ENCODE measurements around the gene CCDC82.
"Not testable (repeated sequence)": the region's sequence is repeated elsewhere in the genome, so short reads cannot be mapped to it uniquely, and the experiment has no call there.

The CCDC82 gene

DNA sequence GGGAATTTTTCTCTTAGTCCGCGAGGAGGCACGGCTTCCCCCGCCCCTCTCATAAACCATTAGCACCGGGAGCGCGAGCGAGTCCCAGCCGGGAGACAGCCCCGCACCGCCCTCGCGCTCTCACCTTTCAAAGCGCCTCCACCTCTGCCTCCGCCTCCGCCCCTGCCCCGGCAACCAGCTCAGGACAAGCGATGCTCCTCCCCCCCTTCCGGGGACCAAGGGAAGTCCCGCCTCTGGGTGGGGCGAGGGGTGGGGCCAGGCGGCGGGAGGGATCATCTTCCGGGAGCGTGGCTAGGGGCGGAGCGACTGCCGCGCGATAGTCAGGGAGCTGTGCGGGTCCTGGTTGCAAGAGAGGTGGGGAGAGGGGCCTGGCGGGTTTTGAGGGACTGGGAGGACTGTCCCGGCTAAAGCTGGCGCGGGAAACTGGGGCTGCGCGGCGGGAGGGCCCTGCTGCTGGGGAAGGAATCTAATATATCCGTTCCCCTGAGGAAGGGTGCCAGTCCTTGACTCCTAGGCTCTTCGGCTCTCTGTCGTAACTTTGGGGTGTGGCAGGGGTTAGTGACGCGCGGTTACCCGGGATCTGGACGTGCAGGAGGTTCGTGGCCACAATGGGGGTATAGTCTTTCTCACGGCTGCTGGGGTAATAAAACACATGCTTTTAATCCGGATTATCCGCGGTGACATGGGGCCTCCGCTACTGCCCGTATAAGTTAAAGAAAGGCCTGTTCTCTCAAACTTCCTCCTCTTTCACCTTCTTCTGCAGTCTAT lies at the start of gene CCDC82, which contains the start of gene JRKL:
Gene CCDC82, minus strand, starts transcription at position 193 of the 768 bp plus-strand sequence. CDS start 5,165 bp downstream, outside the sequence.
Gene JRKL, plus strand, starts transcription at position 294 of the 768 bp plus-strand sequence. CDS start 637 bp downstream, outside the sequence.
- peak; percentile 91 to 97 for DNase-seq

- DNase-seq: not testable (repeated sequence)
Measured at GRCh38 chr11:96432654-96433053, 42.9 kb upstream of the CCDC82 start.

- no peak for DNase-seq
Measured at GRCh38 chr11:96430668-96431067, 41.0 kb upstream of the CCDC82 start.

DNA sequence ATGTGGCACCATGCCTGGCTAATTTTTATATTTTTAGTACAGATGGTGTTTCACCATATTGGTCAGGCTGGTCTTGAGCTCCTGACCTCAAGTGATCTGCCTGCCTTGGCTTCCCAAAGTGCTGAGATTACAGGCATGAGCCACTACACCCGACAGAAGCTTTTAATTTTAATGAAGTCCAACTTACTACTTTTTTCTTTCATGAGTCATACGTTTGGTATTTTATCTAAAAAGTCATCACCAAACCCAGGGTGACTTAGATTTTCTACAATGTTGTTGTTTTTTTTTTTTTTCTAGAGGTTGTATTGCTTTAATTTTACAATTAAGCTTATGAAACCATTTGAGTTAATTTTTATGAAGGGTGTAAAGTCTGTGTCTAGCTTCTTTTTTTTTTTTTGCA lies 35.0 kb upstream of the CCDC82 start:
- DNase-seq: no peak

DNA sequence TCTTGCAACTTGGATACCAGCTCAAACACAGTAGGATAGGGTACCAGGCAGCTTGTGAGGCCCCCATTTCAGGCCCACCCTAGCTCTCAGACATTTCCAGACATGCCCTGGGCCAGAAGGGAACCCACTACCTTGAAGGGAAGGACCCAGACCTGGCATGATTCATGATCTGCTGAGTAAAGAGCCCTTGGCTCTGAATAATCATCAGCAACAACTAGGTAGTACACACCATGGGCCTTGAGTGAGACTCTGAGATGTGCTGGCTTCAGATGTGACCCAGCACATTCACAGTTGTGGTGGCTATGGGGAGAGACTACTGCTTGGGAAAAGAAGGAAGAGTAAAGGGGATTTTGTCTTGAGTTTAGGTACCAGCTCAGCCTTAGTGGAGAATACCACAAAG lies 23.7 kb upstream of the CCDC82 start:
- DNase-seq: no peak

- DNase-seq: no peak
Measured at GRCh38 chr11:96412761-96413381, 23.2 kb upstream of the CCDC82 start.

DNA sequence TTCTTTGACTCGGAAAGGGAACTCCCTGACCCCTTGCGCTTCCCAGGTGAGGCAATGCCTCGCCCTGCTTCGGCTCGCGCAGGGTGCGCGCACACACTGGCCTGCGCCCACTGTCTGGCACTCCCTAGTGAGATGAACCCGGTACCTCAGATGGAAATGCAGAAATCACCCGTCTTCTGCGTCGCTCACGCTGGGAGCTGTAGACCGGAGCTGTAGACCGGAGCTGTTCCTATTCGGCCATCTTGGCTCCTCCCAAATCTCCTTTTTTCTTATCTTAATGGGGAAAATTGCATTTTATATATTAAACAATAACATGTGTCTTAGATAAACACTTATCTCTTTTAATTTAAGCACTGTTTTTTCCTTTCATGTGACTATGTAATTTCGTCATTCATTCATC lies 21.7 kb upstream of the CCDC82 start:
- not testable (repeated sequence) for DNase-seq

DNA sequence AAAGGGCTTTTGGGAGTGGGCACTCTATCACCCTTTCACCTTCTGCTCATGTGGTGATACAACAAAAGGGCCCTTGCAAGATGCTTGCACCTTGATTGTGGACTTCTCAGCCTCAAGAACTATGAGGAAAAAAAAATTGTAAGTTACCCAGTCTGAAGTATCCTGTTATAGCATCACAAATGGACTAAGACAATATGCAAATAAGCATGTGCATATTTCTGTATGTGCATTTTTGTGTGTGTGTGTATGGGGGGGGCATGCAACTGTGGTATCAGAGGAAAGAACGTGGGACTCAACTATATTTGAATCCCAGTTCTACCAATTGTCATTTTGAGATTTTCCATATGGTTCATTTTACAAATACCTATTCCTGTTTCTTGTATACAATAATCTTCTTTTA lies 11.0 kb upstream of the CCDC82 start:
- no peak for DNase-seq

DNA sequence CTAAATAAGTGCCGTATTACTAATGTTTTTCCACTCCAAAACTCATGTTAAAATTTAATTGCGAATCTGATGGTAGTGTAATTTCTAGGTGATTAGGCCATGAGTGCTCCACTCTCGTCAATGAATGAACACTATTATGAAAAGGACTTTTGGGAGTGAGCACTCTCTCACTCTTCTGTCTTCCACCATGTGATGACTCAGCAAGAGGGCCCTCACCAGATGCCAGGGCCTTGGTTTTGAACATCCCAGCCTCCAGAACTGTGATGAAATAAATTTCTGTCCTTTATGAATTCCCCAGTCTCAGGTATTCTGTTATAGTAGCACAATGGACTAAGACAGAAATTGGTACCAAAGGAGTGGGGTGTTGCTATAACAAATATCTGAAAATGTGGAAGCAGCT lies 8.2 kb upstream of the CCDC82 start:
- DNase-seq: no peak

- no peak for DNase-seq
Measured at GRCh38 chr11:96396637-96397036, 6.9 kb upstream of the CCDC82 start.

- no peak for DNase-seq
Measured at GRCh38 chr11:96394773-96395172, 5.1 kb upstream of the CCDC82 start.

DNA sequence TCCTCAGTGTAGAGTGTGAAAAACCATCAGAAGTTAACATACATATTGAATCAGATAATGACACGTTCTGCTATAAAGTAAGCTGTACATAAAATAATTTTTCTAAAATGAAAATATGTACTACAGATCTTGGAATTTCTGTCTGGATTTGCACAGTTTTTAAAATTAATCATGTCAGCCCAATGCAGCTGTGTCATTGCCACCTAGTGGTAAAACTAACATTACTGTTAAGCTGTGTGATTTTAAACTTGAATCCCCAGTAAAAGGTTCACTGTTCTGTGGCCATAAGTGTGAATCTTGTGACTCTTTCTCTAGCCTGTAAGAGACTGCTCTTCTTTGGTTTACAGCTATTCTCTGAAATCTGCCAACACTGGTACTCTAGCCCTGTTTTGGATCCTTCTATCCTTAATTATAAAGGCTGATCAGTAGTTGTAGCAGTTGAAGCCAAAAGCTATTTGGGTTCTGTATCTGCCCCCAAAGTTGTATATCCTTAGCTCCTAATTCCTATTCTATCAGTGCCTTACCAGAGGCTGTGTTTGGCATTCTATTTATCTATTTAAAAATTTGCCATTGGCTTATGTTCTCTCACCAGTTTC lies 4.1 kb upstream of the CCDC82 start:
- DNase-seq: peak; percentile 25 to 66

GRCh38 chr11:96391698-96392307 lies 2.1 kb upstream of the CCDC82 start:
- no peak for DNase-seq

DNA sequence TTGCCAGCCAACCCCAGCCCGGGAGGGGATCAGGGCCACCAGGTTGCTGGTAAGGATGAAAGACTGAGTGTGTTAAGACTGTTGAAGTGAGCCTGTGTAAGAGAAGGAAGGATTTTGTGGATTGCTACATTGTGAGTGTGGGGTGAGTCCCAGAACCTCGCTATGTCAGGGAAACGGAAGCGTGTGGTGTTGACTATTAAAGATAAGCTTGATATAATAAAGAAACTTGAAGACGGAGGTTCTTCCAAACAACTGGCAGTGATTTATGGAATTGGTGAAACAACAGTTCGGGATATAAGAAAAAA lies 728 bp upstream of the CCDC82 start:
- peak; percentile 38 to 46 for DNase-seq

- peak; percentile 26 to 47 for DNase-seq
Measured at GRCh38 chr11:96388891-96389719, 607 bp downstream of the CCDC82 start.

DNA sequence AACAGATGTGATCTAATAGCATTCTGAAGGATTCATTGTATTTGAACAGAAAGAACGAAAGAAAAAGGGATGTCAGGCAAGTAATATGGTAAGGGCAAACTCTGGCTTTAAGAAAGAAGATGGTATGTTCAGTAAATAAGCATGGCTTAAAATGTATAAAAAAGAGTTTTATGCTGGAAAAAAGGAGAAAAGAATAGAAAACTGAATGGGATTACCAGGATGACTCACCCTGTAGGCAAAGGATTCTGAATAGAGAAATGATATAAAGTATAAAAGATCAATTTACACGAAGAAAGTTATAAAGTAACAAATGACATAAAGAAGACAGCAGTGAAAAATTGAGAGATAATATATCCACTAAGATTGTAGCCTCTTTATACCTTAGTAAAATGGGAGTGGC lies 4.5 kb downstream of the CCDC82 start:
- DNase-seq: no peak

GRCh38 chr11:96384156-96384555 lies 5.6 kb downstream of the CCDC82 start:
- DNase-seq: no peak

GRCh38 chr11:96376796-96377195 lies 12.9 kb downstream of the CCDC82 start:
- DNase-seq: no peak

DNA sequence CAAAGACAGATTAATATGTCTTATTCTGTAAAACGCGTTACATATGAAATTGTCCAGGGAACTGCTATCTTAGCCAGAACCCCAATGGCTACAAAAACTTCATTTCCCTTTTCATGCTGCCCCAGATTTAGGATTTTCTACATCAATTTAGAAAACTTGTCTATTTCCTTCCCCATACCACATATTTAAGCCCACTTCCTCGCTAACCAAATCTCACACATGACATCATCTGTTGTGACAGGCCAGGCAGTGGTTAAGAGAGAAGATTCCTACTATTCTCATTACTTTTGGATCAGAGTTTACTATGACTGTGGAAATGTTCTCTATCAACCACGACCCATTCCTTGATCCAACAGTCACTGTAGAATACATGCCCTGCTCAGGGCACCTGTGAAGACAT lies 15.9 kb downstream of the CCDC82 start:
- DNase-seq: peak; percentile 32 to 59

GRCh38 chr11:96367342-96367741 lies 22.4 kb downstream of the CCDC82 start:
- peak; percentile 31 to 35 for DNase-seq

GRCh38 chr11:96366024-96366423 lies 23.7 kb downstream of the CCDC82 start:
- no peak for DNase-seq

DNA sequence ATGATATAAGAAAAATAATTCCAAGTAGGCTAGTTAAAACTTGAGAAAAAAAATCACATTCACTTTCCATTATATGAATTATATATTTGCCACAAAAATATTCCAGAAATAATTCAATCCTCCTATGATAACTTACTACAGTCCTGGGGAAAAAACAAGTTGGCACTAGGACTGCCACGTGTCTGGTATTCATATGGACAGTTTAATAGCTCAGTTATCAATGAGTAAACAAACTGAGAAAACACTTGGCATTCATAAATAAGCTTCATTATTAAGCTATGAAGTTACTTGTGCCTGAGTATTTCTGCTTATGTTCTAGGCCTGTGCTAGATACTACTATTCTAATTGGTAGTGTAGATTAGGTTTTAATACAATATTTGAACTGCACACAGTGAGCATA lies 24.2 kb downstream of the CCDC82 start:
- no peak for DNase-seq

GRCh38 chr11:96361778-96362177 lies 27.9 kb downstream of the CCDC82 start:
- DNase-seq: no peak
